Stimulated activated CD4-positive, alpha-beta T cell treated with anti-CD3 and anti-CD28 coated beads, Interleukin-4, amount 100 ng/mL, for 48 hours (primary cell): ENCODE results near the gene SOCS3.

ENCODE experiments used
- DNase-seq, 2 donors: peaks; one replicate each; pipeline ENCODE4 v3.0.0-alpha.2; 2020; ENCODE audit warnings: low read depth in 2 of 2

Gene SOCS3

DNA sequence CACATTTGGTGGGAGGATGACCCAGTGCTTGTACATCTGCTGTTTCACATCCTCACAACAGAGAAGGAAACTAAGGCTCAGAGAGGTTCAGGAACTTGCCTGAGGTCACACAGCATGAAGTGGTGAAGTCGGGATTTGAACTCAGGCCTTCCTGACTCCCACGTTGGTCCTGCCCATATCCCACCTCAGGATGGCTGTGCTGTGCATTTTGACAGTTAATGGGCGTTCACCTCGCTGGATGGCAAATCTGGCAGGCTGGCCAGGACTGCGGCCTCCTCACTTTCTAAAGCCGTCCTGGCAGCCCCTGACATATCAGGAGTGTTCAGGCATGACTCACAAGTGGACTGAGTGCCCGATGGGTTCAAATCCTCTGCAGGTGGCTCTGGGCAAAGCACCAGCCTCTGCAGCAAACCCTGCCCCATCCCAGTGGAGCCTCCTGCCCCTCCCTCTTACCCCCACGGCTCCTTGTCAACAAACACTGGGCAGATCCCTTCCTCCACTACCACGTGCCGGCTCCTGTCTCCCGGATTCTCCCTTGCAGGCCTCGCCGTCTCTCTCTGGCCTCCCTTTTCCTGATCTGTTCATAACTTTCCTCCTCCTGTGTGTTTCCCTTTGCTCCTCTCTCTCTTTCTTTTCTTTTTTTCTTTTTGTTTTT lies 29.2 kb downstream of the SOCS3 start:
- no peak for DNase-seq

DNA sequence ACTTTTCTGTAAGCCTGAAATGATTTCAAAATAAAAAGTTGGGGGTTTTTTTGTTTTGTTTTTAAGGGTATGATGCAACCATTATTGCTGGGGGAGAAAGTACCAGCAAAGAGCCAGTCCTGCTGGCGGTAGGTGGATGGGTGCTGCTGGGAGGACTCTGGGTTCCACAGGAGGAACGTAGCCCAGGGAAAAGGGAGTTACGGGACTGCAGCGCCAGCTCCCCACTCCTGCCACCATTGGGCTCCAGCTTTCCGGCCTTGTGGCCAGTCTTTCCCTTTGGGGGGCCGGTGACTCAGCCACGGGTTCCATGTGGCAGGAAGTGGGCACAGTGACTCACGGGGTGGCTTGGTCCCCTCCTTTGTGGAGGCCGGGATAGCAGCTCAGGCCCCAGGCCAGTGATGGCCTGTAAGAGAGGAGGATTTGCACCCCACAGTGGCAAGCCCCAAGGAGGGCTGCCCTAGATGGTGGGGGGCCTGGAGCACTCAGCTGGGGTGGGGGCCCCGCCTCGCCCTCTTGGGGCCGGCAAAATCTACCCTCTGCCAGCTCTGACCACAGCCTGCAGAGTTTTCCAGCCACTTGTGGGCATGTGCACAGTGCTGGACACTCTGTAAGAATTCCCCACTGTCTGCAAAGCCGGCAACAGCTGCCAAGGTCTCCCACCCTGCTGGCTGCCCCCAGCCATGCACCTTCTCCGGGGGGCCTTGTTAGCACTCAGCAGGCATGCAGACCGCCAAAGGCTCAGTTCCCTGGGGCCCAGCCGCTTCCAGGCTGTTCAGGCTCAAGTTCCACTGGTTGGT lies 30.4 kb downstream of the SOCS3 start:
- no peak for DNase-seq

DNA sequence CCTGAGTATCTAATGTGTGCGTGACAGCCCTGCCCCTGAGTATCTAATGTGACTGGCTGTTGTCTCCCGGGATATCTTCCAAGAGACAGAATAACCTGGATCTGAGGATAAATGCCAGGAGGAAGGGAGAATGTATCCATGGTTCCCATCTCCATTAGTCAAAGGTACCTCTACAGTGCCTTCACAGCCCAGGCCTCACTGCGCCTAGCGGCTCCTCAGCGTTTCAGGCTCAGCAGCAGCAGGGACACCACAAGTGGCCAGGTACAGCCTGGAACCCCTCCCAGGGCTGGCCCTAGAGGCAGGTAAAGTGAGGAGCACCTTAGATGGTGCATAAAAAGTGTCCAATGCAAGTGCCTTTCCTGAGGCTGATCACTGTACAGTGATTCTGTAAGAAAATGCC lies 32.0 kb downstream of the SOCS3 start:
- DNase-seq: no peak

DNA sequence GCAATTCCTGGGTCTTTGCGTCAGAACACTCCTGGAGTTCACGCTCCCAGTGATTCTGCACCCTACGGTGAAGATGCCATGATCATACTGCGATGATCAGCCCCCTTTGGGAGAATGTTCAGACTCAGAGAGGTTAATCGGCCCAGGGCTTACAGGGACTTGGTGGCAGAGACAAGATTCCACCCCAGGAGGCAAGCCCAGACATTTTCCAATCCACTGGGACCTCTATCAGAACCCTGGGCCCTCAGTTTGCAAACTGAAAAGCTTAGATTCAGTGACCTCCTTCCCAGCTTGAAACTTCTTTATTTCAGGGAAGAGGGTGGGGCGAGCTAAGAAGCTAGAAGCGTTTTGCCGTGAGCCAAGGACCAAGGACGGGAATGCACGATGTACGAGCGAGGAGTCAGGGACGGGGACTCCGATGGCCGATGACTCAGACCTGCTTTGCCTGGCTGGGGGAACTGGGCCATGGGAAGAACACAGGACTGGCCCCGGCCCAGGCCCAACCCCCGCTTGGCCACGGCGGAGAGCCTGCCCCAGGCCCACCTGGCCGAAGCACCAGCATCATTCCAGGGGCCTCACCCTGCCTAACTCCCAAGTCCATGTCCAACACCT lies 34.7 kb downstream of the SOCS3 start:
- no peak for DNase-seq

DNA sequence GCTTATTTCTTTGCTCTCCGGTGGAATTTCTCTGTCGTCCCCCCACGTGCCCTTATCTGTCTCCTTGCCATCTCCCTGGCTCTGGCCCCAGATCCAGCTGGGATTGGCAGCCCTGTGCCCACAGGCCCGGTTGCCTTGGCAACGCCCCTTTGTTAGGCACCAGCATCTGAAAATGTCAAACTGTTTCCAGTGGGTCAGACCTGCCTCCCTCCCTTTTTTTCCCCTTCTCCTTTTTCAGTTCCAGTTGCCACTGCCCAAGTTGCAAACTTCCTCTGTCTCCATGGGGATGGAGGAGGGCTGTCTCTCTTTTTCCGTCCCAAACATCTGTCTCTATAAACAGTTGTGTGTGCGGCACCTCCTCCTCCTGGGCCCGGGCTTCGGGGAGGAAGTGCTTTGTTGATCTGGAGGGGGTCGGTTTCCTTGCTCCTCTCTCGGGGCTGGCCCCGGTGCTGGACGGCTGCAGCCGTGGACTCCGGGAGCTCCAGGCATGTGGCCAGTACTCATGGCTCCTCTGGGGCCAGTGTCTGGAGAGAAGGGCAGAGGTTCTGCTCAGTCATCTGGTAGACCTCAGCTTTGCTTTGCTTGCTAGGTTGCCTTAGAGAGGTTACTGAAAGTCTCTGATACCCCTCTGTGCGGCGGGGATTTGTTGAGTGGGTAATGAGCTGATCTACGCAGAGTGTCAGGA lies 35.3 kb downstream of the SOCS3 start:
- DNase-seq: no peak

DNA sequence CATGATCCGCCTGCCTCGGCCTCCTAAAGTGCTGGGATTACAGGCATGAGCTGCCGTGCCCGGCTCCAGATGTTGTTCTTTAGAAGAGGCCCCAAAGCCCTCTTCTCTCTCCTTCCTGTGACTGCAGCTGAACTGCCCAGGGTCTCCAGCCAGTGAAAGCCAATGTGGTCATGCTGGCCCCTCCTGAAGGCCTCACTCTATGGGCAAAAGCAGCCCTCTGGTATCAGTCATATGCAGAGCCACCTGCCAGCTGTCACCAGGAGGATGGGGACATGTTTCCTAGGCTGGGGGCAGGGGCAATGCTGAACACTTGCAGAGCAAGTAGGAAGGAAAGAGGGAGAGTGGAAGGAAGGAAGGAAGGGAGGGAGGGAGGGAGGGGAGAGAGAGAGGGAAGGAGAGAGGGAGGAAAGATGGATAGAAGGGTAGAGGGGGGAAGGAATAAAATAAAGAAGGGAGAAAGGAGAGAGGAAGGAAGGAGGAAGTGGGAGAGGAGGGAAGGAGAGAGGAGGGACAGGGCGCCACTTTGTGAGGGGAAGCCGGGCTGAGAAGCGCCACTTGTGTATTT lies 36.0 kb downstream of the SOCS3 start:
- no peak for DNase-seq

DNA sequence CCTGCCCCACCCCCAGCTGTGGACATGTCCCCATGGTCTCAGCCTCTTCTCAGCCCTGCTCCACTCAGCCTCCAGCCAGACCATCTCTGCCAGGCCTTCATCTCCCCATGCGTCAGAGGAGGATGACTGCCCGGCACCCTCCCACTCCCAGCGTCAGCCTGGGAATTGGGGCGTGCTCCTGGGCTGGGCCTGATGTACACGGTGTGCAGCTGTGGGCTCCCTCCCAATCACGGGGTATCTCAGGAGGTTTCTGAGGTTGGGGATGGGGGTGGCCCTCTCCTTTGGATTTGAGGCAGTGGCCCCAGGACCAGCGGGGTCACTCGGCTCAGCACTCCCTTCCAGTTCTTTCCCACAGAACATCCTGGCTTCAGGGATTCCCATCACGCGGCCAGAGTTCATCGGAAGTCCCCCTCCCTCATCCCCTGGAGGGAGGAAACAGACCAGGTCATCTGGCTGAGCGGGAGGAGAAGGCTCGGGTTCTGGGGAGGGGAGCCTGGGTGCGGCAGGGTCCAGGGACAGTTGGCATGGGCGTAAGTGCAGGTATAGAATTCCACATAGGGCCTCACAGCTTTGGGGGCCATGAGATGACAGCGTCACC lies 36.9 kb downstream of the SOCS3 start:
- DNase-seq: no peak

DNA sequence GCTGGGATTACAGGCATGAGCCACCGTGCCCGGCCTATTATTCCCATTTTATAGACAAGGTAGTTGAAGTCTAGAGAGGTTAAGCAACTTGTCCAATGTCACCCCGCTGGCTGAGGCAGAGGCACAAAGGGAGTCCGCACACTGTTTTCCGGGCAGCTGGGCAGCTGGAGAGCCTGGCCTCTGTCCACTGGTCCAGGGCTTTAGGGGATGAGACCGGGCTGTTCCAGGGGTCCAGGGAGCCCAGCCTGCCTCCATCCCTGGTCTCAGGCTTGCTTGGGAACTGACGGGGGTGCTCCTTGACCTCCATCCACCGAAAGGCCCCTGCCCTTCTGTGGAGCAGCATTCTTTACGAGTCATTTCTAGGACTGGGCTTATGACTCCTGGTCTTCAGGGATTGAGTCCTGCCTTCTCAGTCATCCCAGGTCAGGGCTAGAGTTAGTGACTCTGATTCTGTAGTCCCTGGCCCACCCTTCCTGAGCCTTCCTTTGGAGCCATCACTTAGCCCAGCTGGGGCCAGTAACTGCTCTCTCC lies 37.5 kb downstream of the SOCS3 start:
- no peak for DNase-seq

DNA sequence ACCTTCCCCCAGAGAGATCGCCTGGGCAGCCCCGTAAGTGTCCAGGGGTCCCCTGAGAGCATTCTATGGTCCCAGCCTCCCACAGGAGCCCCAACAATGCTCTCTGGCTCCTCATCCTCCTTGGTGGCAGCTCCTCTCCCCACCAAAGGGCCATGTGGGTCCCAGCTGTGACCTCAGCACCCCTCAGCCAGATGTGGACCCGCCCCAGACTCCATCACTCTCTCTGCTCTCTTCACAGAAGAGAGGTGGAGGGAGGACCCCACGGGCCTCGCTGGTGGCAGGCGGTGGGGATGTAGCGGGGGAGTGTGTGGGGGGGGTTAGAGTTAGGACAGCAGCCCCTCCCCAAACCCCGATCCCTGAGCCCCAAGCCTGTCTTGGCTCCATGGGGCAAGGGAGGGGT lies 41.0 kb downstream of the SOCS3 start:
- DNase-seq: no peak

DNA sequence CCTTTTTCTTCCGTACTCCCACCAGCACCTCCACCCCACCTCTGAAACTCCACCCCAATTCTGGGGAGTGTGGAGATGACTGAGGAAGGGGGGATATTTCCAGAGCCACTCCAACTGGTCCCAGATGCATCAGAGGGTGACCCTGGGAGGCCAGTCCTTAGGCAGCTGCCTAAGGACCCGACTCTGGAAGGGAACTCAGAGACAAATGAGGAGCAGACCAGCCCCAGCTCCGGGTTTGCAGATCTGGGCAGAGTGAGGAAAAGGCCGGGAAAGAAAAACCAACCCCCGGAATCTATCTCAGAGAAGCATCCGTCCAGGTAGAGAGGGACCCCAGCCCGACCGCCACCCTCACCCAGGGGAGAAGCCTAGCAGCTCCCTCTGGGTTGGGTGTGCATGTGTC lies 41.5 kb downstream of the SOCS3 start:
- no peak for DNase-seq

DNA sequence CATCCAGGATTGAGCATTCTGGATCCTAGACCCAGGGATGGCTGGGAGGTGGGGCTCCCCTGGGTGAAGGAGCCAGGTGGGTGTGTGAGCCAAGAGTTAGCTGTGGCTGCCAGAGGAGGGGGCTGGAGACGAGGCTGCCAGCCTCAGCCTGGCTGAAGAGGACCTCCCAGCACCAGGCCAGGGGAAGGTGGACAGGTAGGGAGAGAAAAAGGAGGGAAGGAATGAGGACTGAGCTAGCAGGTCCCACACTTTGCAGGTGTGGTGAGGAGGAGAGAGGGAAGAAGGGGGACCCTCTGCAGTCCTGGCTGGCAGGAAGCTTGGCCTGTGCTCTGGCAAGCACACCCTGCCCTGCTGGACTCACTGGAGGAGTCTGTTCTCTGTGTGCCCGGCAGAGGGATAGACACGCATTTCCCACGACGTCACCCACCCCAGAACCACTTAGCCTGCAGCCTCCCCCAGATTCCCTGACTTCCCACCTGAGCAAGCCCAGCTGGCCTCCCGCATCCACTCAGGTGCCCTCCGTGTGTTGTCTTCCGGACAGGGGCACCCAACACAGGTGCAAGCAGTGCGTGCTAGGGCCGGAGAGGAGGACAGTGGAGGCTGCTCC lies 42.0 kb downstream of the SOCS3 start:
- DNase-seq: no peak

DNA sequence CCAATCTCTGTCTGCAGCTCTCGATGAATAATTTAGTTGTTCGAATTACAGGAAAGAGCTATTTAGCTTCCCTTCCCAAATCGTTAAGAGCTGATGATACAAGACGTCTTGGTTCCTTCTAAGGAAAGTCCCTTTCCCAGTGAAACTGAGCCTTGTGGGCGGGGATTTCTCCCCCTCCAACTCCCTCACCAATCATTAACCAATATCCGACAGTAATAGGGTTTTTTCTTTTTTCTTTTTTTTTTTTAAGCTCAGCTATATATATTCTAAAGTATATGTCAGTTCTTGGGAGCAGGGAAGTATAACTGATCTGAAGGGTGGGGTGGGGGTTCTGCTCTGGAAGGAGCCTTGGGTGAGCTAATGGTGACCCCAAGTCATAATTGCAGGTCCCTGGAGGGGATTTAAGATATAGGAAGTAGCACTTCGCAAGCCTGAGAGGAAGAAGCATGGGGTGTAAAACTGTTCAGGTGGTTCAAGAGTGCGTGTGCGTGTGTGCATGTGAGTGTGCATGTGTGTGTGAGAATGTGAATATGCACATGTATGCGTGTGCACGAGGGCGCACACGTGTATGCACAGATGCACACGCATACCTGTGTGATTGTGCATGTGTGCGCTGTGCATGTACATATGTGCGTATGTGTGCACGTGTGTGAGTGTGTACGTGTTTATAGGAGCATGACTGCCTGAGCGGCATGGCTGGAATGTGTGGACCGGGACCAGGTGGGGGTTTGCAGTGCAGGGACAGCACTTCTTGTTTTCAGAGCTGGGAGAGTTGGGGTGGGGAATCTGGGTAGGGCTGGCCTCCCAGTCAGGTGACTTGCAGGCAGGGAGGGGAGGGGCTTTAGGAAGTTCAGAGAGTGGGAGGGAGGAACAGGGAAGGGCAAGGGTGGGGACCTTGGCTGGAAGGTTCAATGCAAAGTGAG lies 42.7 kb downstream of the SOCS3 start:
- DNase-seq: no peak

DNA sequence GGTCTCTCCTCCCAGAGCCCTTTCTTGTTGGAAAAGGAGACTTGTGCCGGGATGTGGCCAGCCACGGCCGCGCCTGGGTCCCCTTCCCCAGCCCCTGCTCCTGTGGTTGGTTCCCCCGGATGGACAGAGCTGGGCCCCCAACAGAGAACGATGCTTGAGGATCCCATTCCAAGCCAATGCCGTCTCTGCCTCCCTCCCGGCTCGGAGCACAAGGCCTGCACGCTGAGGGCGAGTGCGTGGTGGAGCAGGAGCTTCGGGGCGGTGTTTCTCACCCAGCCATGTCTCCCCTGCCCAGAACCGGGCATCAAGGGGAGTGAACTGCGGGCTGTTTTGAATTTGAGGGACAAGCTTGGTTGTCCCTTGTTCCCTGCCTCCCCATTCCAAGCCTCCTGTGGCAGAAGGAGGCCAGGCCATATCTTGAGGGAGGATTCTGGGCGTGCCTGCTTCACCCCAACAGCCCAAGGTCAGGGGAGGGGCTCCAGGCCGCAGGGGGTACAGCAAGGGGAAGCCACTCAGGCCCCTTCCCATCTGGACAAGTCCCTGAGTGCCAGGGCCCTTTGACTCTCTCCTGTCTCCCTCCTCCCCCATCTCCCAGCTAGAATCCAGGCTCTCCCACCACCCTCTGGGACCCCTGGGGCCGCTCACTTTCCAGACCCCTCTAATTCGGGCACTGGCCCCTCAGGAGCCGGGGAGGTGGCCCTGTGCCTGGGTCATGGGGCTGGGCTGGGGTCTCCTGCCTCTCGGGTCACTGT lies 43.6 kb downstream of the SOCS3 start:
- no peak for DNase-seq

DNA sequence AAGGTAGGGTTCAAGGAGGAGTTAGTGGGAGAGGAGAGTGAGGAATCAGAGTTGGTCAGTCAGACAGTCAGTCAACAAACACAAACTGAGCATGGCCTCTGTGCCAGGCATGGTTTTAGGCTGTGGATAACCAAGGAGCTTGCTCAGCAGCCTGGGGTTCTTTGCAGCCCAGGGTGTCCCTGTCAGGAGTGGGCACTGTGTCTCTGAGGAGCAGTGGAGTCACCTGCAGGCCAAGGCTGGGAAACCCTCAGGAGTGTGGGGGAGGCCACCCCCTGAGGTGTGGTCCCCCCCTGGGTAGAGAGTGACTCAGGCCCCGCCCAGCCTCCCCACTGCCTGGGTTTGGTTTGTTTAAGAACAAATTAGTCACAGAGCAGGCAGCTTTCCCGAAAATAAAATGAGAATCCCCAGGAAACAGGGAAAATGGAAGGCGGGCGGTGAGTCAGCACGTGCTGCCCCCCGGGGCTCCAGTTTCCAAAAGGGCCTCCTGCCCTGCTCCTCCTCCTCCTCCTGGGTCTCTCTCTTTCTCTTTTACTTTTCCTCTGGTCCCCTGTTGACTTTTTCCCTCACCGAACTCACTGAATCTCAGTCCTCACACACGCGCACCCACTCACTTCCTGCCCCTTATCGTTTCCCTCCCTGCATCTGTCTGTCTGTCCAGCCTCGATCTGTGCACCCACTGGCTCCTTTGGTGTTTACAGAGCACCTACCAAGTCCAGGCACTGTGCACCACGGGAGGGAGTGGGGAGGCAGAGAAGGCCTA lies 44.3 kb downstream of the SOCS3 start:
- peak; percentile 39 to 60 for DNase-seq

DNA sequence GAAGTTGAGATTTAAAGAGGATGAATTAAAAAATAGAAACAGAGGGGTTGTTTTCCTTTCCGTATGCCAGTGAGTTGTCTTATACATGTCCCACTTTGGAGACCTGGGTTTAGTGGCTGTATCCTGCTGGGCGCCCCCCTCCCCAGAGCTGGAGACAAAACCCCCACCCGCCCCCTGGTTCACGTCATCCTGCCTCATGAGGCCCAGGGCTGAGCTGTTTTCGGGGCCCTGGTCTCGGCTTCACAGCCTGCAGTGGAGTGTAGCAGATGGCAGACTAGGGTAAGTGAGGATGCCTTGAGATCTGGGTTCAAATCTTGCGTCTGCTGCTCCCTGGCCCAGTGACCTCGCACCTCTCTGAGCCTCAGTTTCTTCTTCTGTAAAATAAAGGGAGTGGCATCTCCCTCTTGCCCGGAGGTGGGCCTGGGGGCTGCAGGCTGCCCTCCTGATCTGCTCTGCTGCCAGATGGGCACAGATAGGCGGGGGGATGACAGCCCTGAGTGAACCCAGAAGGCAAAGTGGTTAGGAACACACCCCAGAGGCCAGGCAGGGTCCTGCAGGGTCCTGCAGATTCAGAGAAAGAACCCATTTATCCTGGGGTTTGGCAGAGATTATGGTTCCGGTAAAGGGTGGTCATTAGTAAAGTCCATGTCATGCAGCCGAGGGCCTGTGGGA lies 45.1 kb downstream of the SOCS3 start:
- DNase-seq: no peak

DNA sequence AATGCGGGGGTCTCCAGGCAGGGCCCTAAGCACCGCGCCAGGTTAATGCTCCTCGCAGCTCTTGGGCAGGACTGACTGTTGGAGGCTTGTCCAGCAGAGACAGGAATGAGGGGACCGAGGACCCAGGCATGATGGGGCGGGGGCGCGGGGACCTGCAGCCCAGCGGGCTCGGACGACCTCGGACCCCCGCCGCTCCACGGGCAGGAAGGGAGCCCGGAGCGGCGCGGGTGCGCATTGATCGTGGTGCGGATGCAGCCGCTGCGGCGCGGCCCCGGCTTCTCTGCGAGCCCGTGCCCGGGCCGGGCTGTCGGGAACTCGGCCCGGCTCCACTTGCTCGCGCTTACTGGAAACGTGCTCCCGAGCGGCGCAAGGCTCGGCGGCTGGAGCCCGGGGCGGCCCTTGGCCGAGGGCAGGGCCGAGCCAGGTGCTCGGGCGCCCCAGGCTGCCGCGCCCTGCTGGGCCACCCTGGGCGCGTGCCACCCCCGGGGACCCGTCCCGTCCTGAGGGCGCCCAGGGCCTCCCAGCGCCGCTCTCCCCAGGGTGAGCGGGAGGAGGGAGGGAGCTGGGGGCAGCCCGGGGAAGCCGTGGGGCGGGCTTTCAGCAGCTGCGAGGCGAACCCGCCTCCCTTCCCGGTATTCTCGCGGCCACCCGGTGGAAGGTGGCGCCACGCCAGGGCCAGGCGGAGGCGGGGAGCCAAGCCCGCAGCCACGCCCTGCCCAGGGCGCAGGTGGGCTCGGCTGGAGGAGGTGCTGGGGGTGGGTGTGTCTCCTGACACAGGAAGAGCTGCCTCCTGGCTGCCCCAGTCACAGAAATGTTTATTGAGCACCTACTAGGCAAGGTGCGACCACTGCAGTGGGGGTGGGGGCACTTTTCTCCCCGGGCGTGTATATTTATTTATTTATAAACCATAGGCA lies 45.9 kb downstream of the SOCS3 start:
- peak; percentile 67 to 70 for DNase-seq
